Measurements from ENCODE around the gene PDX1.

DNA sequence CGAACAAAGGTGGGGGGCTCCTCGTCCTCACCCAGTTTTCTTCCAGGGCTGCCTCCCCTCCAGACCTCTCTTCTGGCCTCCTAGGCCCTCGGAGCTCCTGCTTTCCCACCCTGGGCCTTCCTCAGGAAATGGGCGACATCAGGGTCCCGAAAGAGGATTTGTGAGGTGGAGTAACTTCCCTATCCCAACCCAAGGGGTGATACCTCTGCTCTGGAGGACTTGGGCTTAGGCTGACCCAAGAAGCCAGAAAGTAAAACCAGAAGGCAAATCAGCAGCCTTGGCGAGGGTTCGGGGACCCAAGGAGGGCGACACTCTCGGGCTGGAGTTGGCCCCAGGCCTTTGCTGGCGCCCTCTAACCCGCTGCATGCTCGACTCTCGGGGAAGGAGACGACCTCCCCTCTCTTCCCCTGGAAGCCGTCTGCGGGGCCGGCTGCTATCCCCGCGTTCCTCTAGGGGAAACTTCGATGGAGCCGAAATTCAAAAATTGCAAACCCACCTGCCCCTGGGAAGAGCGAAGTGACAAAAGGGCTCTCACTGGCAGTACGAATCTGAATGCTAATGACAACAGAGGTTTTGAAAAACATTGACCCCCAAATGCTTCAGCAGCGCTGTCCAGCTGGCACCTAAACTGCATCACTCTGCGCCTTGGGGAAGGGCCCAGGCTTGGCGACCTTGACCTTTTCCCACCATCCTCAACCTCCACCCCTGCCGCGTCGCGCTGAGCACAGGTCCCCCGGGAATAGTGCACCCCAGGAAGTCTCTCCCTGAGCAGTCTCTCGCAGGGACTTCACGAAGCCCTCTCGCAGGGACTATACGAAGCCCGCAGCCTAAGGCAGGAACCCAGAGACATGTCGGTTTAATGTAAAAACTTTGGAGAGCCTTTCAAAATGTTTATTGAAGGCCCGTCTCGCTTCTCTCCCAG is 2.4 kb downstream of the PDX1 start:
- TF ChIP-seq YY1 (IDR thresholded peaks at IDR 0.05; ENCODE audit: insufficient read depth, insufficient read length) (no peak), ZNF274 (IDR thresholded peaks at IDR 0.05; ENCODE audit: low read depth, low read length) (no peak), SUZ12 (IDR thresholded peaks at IDR 0.05; ENCODE audit: extremely low read depth, insufficient read depth, insufficient read length) (no peak)
